ENCODE results near the gene TEX2.
"Not testable (repeated sequence)": the region's sequence is repeated elsewhere in the genome, so short reads cannot be mapped to it uniquely, and the experiment has no call there.

TEX2 gene

DNA sequence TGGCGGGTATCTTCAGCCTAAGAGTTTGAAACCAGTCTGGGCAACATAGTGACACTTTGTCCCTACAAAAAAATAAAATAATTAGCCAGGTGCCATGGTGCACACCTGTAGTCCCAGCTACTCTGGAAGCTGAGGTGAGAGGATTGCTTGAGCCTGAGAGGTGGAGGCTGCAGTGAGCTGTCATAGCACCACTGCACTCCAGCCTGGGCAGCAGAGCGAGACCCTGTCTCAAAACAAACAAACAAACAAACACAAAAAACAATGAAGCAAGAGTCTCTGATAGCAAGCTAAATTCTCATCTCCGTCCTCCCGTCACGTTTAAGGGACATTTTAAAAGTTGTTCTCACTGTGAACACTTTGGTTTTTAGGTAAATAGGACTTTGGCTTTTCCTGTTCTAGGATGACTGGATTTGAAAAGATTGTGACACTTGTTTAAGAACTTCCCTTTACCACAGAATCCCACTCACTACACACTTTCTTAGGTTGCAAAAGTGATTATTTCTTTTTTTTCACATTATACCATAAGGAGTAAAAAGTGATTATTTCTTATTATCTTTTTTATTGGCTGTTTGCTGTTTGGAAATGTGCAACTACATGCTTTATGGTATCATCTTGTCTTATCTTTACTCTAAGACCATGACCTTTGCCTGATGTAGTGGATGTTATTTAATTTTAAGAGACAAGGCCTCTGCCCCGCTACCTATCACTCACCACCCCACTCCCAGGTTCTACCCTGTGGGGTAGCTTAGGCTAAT, 128.7 kb downstream of the TEX2 start:
- no peak for DNase-seq

DNA sequence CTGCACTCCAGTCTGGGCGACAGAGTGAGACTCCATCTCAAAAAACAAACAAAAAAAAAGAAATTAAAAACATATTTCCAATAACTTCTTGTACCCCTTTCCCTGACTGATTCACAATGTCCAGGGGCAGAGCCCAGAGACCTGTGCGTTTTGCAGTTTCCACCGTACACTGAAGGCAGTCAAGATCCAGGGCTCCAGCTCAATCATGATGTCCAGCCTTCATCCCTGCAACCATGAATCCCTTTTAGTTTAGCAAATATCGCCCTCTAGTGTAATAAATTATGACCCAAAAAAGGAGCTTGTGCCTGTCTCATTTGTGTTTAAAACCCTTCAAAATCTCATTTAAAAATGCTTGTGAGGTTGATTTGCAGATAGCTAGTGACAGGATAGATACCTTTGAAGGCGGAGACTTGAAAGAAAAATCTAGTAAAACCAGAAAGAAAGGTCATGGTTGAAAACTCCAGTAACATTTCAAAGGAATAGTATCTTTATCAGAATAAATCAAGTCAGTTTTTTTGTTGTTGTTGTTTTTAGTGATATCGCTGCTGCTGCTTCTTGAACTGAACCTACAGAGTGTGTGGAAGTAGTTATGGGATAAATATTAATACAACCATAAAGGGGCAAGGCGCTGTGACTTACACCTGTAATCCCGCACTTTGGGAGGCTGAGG, 129.4 kb downstream of the TEX2 start:
- DNase-seq, result peak; percentile 55

DNA sequence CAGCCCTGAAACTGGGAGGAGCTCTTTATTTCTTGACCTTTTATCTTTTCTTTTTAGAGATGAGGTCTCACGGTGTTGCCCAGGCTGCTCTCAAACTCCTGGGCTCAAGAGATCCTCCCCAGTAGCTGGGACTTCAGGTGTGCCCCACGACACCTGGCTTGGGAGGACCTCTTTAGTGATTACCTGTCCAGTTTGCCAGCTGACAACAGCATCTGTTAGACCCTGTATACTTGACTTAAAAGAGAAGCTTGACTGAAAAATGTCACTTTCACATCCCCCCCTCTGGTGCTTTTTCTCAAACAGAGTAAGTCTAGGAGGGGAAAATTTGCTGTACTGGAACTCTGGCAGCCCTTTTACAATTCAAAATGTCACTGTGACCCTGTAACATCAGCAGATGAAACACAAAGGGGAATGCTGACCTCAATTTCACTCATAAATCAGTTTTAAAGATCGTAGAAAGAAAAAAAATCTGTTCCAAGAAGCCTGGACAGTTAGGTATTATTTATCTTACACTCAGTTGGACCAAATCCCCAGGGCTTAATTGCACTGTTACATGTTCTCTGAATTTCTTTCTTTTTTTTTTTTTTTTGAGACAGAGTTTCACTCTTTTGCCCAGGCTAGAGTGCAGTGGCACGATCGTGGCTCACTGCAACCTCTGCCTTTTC, 131.3 kb downstream of the TEX2 start:
- DNase-seq, result no peak

DNA sequence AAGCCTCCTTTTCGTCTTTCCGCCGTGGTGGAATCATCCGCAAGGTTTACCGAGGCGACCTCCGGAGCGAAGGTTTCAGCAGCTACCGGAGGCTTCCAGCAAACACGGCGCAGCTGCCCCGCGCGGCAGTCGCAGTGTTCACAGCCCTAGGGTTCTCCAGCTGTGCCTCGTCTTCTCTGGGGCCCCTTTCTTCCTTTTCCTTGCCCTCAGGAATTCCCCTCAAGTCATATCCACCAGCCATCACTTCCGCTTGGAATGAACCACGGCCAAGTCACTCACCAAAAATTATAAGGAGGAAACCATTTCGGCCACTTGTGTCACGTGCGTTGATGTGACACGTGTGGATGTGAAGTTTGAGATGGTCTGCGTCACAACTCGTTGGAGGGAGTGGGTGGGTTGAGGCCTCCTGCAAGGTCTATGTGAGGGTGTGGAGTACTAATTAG, 132.5 kb downstream of the TEX2 start:
- no peak for DNase-seq

DNA sequence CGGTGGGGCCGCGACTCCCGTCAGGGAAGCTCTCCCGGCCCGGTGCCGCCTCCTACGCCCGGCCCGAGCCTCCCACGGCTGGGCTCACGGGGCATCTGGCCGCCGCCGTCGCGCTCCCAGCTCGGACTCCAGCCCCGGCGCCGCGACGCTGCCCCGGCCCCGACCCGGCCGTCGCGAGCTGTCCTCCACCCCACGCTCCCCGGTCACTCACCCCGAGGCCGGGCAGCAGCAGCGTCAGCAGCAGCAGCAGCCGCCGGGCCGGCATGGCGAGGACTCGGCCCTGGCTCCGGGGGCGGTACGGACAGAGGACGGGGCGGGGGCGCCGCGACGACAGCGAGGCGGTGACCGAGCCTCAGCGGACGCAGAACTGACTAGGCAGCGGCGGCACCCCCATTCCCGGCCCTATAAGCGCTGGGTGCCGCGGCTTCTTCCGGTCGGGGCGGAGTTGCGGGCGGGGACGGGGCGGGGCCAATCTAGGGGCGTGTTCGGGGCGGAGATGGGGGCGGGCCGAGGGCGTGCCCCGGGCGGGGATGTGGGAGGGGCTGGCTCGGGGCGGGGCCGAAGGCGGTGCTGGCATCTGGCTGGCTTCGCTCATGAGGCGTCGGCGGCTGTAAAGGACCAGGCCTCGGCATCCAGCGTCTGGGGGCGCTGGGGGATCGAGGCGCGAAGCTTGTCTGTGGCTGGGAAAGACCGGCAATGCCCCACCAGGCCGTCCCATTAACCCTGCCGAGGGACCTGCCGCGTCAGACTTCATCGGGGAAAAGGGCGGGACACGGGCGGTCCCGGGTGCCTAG, 133.1 kb downstream of the TEX2 start, which contains the start of gene ERN1:
Gene ERN1 (minus strand): TSS at position 380 of the 794 bp plus-strand sequence. CDS start 115 bp downstream, at position 265.
- peak; percentile 86 for DNase-seq

DNA sequence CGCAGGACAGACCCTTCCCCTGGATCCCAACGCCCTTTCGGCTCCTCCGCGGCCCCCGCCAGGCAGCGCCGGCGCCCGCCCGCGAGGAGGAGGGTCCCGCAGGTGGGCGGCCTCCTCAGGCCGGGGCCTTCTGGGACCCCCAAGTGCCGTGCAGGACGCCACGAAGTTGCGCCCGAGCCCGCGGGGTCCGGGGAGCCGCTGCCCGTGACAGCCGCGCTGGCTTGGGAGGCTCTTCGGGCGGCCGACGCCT, 133.6 kb downstream of the TEX2 start:
- DNase-seq, result no peak

DNA sequence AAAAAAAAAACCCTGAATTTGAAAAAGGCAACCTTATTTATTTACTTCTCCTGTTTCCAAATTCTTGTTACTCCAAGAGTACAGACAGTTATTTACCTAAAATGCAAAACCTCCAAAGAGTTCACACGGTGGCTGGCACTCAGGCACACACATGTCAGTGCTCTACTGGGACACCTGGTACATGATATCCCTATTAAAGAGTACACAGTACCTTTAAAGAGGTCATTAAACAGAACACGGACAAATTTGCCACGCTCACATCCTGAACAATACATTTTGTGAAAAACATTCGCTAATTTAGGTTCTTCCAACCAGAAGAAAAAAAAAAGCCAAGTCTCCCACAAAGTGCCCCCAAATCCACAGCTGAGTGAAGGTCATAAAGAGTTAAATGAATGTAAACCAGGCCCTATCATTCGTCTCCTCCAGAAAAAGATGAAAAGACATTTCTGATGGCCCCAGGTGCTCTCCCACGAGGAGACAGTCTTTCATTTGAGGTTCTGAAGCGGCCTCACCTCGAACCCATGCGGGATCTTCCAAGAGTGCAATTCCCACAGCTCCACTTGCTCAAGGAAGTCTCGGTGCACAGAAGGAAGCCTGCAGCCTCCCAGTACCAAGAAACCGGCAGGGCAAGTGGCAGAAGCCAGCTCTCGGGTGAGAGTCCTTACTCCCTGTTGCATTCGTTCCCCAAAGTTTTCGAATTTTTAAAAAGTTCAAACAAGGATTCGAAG, 134.1 kb downstream of the TEX2 start:
- no peak for DNase-seq

DNA sequence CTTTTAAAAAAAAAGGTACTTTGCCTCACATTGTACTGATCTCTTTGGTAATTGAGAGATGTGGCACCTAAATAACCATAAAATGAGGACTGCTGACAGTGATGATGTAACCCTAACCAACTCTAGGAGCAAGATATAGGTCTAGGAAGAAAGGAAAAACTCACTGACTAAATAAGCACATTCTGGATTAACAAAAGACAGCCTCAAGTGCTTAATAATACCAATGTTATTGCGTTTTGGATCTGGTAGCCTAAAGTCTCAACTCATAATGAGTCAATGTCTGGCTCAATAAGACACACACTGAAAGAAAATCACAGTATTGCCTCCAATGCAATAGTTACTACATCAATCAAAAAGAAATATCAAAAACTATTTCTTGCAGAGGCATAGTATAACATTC, 136.1 kb downstream of the TEX2 start:
- DNase-seq, result no peak

DNA sequence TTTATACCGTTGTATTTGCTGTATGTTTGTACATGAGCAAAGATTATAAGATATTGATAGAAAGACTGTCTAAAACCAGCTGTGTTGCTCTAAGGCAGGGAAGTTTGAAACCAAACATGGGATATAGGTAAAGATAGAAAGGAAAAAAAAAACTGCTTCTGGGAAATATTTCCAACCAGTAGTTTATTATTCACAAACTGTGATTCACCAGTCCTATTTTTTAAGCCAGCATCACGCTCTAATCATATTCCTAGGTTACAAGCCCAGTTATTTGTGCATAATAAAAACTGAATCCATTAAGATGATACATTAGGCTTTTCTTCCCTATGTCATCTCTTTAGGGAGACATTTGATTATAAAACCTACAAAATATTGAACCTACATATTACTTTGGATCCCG, 137.1 kb downstream of the TEX2 start:
- DNase-seq, result no peak

DNA sequence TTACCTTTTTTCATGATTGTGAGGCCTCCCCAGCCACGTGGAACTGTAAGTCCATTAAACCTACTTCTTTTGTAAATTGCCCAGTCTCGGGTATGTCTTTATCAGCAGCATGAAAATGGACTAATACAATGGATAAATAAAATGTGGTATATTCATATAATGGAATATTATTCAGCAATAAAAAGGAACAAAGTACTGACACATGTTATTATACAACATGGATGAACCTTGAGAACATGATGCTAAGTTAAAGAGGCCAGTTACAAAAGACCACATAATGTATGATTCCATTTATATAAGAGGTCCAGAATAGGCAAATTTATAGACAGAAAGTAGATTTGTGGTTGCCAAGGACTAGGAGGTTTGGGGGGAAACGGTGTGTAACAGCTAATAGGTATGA, 138.5 kb downstream of the TEX2 start:
- DNase-seq, result no peak

DNA sequence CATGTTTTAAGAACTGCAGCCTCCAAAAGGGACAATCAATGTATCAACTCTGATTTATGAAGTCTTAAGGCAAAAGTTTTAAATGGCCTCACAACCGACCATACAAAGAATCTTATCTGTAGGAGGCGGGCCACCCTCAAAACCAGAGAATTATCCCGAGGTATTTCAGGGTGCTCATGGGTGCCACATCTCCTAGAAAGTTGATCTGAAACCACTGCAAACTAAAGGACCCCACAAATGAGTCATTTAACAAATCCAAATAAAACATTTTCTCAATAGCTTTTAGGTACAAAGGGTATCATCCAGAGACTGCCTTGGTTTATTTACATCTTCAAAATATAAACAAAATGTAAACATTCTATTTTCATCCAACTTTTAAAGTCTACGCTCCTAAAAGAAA, 139.9 kb downstream of the TEX2 start:
- no peak for DNase-seq

DNA sequence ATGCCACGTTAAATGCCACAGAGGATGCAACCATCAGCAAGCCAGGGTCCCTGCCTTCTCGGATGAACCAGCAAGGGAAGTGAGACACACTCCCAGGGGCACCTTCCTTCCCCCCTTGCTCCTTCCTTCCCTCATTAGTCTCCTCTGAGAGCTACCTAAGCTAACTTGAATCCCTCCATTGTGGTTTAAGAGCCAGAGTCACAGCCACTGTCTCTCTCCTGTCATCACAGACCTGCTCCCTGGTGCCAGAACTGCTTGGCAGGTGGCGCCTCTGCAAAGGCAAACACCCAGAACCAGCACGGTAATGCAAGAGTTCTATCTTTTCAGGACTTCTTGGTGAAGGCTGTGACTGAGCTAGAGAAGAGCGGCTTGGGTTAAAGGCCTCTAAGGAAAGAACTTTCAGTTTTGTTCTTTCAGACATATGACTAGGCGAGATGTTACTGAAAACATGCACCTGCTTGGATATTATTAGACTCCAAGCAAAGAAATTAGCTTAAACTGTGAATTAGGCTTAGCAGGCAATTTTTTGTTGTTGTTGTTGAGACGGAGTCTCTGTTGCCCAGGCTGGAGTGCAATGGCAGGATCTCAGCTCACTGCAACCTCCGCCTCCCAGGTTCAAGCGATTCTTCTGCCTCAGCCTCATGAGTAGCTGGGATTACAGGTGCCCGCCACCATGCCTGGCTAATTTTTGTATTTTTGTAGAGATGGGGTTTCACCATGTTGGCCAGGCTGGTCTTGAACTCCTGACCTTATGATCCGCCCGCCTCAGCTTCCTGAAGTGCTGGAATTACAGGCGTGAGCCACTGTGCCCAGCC, 141.9 kb downstream of the TEX2 start:
- DNase-seq, result not testable (repeated sequence)

DNA sequence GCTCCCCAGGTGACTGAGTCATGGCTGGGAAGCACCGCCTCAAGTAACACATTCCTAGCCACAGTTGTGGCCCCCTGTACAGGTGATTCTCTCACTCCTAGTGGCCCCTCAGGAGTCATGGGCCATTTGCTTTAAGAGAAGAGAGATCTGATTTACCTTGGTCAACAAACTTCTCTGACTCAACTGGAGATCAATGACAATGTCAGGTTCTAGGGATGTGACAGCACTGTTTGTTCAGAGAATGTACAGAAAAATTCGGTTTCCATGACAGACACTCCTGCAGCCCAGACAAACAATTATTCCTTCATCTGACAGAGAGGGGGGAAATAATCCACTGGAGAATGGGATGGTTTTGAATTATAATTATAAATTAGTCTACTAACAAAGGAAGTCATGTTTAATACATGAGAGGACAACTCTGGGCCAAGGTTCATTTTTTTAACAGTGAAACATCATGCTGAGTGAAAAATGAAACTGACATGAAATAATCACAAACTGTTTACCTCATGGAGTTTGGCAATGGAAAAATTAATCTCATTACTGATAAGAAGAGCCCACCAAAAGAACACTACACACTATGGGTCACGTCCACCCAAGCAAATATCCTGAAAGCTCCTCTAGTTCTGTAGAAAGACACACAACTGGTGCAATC, 142.8 kb downstream of the TEX2 start:
- DNase-seq, result no peak

DNA sequence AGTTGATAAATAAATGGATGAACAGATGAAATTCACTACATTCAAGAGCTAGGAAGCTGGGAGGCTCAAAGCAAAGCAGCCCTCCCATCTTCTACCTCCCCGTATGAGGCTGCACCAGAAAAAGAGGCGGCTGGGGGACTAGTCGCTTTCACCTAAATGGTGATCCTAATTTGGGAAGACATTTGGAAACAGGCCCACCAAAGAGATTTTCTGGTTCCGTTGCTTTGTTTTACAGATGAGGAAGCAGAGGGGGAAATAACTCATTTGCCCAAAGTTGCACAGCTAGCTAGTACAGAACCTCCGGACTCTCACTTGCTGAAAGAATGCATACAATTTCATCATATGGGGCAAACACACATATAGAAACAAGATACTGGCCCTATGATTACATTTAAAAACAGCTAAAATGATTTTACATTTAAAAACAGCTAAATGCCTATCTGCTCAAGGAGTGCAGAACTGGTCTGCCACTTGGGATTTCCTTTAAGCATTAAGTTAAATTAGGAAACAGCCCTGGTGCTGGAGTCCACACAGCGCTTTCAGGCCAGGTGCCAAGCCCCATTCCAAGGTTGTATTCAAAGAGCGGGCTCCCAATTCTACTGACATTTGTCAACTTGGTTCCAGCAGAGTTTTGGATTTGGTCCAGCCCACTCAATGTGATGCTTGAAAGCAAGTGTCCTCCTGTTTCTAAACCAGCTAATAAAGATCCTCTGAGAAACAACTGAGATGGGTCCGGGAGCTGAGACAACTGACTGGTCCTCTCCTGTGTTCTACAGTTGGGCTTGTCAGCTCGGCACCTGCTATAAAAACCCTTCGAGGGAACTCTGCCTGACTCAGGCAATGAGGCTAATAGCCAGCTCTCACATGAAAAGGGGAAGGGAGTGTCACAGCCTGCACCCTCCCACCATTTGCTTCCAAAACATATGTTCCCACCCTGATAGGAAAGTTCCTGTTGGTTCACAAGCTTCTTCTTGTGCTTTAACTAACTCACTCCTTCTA, 144.8 kb downstream of the TEX2 start:
- DNase-seq, result no peak

DNA sequence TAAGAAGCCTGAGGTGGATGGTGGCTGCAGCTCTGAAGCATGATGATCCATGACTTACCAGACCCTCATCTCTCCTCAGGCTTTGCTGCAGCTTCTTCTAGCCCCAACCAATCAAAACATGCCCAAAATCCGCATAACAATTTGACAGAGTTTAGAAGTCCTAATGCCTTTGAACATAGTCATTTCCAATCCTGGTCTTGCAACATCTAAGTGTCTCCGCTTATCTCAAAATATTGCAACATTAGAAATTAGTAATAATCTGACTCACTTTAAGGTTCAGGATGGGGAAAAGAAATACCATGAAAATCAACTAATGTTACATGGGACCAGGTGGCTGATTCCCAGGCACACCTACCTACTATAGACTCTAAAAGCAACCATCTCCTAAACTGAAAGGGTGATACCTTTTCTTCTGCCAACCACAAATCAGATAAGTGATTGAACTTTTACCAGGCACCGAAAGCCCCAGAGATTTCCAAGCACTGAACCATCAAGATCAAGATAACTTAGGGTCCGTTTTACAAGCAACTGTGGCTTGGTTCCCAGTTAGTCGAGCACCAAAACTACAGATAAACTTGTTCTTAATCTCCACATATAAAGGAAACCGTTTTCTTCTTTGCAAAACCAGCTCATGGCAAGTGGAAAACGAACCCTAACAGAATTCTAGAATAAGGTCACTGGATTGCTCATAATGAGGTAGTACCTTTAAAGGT, 147.1 kb downstream of the TEX2 start:
- no peak for DNase-seq

DNA sequence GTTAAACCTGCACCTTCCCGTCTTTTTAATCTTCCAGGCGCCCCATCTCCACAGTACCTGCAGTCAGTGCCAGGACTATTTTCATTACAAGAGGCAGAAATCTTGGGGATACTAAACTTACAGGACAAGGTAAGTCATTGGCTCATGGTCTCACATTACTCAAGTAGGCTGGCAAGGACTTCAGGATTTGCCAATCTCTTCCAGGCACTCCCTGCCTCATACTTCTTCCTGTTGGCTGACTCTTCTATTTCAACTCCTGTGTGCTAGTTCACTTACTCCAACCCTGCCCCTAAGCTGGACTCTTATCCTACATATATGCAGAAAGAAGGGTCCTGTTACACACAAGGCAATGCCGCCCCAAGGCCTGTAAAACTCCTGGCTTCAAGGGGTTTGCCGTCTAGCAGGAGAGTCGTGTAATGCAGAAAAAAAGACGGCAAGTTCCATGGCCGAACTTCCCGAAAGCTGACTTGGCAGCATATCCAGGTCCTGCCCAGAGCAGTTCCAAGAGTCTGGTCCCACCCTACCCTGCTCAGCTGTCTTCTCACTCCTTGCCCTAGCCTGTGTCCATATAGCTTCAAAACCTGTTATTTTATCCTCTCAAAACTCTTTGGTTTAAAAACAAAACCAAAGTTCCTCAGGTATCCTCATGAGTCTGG, 147.9 kb downstream of the TEX2 start:
- no peak for DNase-seq

DNA sequence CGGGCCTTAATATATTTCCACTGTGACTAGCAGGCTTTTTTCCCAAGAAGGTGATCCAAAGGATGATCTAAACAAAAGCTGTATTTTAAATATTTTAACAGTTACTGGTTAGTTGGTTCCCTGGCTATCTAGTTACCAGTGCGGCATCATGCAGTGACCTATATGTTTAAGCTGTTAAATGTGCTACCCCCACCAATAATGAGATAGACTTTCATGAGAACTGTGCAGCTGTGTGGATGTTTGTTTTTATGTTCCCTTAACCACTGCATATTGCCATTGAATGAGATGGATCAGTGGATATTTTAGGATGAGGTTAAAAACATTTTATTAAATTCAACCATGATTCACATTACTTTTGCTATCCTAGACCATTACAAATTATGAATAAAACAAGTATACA, 150.1 kb downstream of the TEX2 start:
- DNase-seq, result no peak

DNA sequence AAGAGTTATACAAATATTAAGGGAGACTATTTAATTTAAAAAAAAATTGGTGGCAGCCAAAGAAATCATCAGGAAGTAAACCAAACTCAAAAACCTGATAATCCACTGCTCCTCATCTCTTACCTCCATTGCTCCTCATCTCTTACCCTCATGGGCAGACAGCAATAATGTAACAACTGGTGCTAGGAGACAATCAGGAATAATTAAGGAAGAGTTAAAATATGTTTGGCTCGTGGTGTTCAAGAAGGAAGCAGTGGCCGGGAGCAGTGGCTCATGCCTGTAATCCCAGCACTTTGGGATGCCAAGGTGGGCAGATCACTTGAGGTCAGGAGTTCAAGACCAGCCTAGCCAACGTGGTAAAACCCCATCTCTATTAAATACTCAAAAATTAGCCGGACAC, 151.2 kb downstream of the TEX2 start:
- DNase-seq, result no peak

Measured in NCI-H2171 (cell line).